Stimulated activated CD4-positive, alpha-beta T cell treated with anti-CD3 and anti-CD28 coated beads, Interleukin-12 subunit alpha, Interleukin-12 subunit beta, amount 100 ng/mL, for 48 hours (primary cell): ENCODE data around the gene ATP10A.

Experiments
- DNase-seq, 3 donors: peaks; one replicate each; pipeline ENCODE4 v3.0.0-alpha.2; 2020; ENCODE audit warnings: low read depth in 2 of 3, low spot score in 1 of 3

ATP10A gene

DNA sequence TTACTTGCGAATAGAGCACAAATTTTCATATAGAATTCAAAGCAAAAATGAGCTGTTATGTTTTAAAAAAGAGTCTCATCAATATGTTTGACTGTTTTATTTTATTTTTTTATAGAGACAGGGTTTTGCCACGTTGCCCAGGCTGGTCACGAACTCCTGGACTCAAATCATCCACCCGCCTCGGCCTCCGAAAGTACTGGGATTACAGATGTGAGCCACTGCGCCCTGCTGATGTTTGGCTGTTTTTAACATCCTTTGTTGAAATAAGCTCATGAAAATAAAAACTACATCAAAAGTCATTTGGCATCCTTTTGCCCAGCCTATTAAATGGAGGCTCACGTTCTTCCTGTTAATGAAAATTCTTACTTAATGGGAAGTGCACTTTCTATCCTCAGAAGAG lies 154.7 kb downstream of the ATP10A start:
- no peak for DNase-seq

DNA sequence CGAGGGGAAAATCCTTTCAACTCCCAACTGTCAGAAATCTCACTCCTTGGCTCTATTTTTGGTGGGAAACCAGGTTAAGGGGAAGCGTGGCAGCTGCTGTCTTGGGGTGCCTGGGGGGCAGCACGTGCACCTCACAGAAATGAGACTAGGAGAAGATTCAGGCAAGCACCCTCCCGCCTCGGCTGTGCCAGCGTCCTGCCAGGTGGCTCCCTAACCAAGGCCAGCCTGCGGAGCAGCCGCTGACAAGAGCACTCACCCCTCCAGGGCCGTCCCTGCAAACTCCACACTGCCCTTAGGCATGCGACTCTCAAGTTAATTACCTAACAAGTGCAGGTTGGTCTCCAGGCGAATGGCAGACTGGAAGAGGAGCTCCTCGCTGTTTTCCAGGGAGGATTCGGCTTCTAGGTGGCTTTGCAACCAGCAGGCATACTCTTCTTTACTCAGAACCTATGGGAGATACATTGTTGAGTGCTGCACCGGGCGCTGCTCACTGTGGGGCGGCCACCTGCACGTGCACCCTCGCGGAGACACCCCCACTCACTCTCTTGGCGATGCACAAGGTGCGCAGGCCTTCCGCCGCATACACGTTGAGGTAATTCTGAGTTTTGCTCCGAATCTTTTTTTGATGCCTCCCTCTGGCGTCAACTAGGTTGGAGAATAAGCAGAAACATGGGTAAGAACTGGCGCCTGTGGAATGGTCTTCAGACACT lies 155.3 kb downstream of the ATP10A start:
- DNase-seq = no peak

DNA sequence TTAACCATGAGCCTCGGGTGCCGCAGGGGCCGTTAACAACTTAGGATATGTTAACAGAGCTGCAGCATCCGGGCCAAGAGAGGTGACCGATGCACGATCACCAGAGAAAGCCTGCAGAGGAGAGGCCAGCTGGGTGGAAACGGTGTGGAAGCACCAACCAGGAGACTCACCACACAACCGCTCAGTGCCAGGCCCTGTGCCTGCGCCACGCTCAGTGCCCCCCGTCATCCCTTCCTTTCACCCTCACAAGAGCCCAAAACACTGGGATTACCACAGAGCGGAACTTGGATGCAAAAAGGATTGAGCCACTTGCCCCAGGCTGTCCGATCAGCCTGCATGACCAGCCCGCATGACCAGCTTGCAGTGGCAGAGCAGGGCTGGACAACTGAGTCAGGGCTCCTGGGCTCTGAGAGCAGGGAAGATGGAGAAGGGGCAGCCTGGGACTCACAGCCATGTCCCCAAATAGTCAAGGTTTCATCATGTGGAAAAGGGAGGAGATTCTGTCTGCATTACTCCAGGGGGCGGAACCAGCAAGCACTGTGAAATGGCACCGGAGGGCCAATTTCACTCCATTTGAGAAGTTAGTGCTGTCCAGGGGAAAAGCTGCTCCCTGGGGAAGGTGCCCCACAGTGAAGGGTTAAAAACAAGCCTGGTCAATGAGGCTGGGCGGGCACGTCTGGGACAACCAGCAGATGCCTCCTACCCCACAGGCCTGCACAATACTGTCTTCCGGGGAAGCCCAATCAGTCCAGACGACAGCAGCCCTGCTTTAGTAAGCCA lies 156.8 kb downstream of the ATP10A start:
- DNase-seq = no peak

DNA sequence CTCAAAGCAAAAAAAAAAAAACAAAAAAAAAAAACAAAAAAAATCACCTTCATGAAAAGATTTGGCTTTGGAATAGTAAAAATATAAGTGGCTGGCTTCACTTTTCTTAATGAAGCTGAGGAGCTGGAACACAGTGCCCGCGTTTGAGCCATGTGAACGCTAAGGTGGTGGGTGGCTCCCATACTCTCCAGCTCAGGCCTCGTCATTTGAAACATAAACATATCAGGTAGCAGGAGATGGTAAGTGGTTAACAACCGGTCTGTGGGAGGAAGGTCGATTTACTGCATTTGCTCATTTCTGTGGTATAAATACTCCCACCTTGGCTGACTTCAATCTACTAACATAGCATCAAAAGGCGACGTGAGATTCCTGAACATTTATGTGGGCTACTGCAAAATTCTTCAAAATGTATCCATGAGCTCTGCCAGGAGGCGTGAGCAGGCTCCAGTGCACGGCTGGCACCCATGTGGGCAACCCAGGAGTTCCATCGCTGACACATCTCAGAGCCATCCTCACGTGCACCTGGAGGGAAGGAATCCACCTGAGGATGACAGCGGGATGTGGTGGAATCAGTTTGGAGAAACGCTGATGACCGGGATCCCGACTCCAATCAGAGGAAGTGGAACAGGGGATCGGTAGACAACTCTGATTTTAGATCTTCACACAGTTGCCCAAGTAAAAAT lies 157.6 kb downstream of the ATP10A start:
- no peak for DNase-seq

DNA sequence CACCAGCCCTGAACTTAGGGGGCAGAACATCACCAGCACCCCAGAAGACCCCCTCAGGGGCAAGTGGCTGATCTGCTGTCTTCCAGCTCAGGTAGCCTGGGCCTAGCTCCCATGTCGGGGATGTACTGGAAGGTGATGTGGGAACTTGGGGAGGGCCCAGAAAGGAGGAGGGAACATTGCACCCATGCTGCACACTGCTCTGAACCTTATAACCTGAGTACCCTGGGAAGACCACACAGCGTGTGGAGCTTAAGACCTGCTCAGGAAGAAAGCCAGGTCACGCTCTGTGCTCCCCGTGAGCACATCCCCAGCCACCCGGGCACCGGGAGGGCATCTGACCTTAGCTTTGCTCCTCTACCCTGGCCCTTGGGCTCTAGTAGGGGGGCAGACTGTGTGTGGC lies 159.4 kb downstream of the ATP10A start:
- DNase-seq = no peak

DNA sequence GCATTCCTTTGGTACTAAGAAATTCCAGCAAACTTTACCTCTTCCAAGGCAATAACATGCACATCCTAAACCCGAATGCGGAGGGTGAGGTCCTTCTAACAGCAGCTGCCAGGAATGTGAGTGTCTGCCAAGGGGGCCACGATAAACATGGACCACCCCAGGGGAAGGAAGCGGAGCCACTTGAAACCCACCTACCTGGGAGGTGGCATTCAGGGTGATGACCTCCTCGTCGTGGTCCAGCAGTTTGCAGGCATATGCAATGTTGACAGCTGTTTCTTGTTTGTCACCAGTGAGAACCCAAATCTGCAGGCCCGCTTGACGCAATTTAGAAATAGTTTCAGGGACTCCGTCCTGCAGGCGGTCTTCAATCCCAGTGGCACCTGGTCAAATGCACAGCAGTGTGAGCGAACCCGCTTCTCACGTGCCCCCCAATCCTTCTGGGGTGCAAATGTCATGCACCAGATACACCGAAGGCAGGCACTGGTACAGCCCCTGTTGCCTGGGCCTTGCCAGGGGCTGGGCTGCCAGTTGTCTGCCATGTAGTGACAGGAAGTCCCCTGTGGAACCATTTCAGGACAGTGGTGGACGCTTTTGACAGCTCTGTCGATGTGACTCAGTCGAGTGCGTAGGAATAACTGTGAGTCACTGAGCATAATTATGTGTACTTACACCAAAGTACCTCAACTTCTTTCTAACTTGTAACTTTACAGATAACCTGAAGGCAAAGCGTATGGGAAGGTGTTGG lies 161.2 kb downstream of the ATP10A start:
- no peak for DNase-seq

DNA sequence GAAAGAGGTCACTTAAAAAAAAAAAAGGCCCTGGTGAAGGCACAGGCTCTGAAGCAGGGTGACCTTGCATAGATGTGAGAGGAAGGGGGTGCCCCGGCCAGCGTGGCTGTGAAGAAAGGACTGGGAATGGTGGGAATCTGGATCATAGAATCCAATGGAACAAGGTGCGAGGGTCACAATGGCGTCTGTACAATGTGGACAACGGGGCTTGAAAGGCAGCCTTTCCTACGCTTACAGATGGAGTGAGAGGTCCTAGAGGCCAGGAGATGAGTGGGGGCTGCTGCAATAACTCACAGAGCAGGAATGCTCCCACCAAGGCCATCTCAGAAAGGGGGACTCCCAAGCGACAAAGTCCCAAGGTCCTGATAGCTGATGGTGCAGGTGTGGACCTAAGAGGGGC lies 162.2 kb downstream of the ATP10A start:
- DNase-seq = no peak

DNA sequence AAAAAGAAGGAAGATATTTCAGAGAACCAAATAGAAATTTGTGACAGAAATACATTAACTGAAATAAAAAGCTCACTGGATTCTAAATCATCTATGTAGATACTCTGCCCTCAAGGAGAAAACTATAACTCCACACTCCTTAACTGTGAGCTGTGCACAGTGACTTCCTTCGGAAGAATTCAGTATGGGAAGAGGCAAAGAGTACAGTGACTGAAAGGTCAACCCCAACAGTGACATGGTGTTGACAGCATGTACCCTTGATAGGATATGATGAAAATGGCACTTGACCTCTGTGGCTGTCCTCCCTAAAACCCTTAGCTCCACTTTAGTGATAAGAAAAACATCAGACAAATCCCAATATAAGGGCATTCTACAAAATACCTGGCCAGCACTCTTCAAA lies 165.5 kb downstream of the ATP10A start:
- no peak for DNase-seq

DNA sequence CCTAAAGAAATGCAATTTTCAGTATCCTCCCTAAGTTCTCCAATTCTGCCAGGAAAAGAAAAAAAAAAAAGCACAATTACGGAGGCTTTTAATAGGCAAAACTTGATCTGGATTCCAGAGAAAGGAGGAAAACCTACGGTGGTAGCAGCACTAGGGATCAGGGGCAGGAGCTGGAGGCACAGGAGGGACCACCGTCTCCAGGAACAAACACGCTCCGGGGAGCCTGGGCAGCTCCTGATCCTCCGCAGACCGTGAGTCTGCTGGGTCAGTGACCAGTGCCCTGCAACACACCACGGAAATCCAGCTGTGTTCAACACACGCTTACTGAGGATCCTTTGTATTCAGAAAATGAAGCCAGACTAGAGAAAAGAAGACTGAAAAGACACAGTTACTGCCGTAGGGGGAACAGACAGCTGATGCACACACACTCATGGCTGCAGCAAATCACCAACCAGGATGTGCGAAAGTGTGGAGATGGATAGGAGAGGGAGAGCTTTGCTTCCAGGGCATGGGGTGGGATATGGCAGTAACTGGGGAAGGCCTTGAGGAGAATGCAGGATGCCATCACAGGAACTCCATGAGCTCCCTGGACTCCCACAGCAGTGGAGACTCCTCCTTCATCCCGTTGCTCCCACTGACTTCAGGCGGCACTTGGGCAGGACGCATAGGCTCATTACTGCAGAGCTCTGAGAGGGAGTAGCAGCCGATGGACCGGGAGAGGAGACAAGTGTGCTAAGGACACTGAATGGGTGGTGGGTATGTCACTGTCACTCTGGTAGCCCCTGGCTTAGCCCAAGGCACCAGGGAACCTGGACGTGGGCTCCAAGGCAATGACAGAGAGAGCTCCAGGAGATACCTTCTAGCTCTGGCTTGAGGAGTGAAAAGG lies 167.0 kb downstream of the ATP10A start:
- no peak for DNase-seq

DNA sequence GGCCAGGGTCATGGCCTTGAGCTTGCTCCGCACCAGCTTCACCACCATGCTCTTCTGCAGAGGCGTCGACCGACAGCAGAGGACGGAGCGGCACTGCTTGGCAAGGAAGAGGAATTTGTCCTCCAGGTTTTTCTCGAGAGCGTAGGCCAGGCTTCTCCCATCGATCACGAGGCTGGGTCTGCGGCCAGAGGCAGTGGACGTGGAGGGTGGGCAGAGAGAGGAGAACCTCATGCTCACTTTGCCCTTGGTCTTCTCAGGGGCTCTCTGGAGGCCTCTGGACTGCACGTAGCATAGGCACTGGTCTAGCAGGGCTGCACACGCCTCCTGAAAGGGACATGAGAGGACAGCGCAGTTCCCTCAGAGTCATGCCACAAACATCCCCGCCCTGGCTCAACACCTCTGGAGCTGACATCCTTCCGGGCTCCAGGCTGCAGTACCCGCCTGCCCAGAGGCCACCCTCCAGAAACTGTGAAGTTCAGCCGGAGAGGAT lies 168.3 kb downstream of the ATP10A start:
- no peak for DNase-seq

DNA sequence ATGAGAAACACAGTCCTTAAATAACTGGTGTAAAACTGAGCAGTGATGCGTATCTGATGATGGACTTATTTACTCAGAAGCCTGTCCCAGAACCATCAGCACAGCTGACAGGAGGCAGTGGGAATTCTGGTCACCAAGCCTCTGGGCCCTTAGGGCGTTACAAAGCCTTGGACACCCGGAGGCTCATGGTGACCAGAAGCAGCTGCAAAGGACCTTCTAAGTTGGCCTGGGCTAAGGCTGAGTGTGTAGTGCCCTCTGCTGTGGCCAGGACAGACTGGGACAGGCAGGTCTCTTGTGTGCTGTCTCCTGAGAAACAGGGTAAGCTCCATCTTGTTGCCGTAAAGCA lies 168.9 kb downstream of the ATP10A start:
- DNase-seq = no peak

DNA sequence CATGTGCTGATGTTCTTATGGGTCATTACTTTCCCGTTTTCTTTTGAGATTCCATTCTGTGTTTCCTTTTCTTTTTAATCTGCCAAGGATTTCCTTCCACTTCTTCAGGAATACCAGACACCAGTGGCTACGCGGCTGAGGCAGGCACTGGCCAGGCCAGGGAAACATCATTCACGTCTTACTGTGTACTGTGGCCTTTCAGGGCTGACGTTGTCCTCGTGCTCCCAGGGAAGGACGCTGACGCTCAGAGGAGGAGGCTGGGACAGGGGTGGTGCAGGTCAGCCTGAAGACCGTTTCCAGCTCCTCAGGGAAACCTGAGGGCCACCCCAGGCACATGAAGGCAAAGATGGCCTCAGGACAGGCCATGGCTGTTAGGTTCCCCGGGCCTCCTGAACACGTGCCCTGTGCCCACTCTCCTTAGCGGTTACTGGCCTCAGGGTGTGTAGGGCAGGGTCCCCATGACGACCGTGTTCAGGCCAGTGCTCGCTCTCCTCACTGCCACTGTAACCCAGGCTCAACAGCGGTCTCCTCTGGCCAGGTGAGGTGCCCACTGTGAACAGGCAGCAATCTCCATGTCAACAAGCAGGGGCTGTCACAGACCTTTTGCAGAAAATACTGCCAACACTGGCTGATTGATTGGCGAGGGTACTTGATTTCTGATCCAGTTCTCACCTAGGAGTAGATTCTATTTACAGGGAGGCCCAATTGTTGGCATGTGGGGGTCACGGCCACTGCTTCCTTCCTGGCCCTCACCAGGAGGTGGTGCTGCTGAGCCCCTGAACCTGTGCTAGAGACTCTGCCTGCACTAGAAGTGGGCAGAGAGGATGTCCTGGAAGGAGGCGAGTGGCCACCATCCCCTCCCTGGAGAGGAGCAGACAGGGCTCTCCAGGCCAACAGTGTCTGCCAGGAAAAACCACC lies 169.5 kb downstream of the ATP10A start:
- DNase-seq = peak in 2 of 3 donors; percentile 16 to 19

DNA sequence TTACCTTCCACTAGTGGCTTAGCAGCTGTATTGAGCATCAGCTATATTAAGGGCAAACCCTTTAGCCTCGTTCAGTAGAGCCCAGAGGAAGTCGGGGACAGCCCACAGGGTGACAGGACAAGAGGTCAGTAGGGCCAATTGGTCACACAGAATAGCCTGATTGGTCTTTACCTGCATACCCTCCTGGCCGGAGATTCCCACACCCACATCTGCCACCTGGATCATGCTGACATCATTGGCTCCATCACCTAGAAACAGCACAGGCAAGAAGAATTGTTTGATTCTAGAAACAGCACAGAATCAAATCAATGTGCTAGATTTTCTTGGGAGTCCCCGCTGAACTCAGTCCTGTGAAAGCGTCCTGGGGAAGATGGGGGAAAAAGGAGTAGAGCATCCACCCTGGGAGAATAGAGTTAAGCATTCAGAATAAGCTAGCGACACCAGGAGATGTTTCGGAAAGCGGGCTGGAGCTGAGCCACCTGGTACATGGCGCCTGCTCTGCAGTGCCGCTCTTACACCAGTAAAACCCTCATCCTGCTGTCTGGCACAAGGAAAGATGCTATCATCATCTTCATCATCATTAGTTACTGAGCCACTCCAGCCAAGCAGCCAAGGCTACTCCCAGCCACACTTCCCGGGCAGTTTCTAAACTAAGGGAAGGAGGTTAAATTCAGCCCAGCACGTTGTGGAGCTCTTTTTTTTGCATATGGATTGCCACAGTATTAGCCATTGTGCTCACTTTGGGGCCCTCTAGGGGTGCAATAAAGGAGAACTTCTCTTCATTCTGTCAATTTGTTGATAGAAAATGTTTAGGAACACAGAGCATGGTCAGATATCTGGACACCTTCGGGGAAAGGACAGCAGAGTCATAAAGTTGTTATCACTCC lies 171.3 kb downstream of the ATP10A start:
- DNase-seq = no peak

DNA sequence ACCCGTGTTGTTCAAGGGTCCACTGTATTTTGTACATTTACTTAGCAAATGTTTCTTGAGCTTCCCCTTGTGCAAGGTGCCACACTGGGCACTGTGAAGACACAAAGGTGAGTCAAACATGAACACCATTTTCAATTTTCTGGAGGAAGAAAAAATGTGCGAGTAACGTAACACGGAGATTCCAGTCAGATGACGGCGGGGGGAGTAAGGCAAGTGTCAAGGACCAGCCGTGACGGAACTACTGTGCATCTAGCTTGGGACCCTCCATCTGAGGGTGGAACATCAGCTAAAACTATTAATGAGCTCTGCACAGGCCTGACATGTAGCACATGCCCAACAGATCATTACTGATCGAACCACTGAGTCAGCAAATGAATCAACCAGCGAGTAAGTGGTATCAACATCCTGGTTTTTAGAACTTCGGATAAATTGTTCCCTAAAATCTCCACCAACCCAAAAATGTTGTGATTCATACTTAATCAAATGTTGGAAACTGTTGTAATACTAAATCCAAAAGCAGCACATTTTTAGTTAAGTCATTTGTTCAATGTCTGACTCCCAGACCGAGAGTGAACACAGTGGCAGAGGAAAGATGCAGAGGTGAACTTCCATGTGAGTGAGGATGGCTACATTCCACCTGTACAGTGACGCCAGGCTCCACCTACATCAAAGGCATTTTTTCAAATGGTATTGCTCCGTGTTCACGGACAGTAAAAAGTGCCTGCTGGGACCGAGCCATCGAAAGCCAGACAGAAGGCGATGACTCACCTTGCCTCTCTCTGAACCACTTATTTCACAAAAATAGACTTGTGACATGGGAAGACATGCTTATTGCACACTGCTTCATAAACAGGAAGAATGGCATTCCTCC lies 172.2 kb downstream of the ATP10A start:
- DNase-seq = no peak

DNA sequence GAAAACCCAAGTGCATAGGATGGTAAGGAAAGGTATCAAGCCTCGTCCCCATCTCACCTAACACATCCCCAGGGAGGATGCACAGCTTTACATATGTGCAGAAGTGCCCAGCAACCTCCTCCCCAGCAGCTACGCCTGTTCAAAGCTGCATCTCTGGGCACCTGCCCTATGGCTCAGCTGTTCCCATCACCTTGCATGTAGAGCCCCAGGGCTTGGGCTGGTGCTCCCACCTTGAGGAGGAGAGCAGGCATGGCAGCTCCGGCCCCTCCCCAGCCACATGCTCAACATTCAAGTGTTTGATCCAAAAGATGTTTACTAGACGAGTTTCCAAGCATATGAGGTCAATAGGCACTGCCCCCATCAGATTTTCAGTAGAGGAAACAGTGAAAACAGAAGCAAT lies 173.5 kb downstream of the ATP10A start:
- DNase-seq = no peak

DNA sequence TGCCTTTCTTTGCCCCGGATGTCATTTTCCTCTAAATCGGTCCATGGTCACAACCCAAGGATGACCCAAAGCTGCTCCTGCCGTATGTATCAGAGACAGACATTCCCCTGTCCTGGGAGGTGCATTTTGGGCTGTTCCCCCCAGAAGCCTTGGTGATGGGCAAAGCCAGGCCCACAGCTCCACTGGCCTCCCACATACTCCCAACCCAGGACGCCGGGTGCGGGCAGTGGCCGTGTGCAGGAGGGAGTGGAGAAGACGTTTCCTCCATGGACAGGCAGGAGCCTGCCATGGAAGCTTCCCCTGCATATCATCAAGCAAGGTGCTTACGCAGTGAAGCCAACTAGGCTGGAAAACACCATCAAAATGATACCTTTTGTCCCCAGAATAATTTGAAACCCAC lies 175.0 kb downstream of the ATP10A start:
- DNase-seq = no peak

DNA sequence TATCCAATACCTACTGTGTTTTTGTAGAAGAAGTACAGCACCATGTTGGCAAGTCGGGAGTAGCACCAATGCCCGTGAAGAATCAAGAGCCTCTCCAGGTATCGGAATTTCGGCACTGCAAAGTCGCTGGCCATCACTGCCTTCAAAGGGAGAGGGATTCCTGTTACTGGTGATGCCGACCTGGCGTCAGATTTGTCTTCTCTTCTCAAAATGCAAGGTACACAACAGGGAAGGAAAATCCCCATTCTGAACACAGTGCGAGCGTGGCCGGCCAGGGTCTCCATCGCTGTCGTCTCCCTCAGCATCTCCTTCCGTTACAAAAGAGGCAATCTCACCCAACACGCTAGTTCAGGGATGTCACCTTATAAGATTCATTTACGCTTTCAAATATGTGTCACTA lies 175.4 kb downstream of the ATP10A start:
- DNase-seq = no peak
